ENCODE results near the gene CENPC.

The CENPC gene

DNA sequence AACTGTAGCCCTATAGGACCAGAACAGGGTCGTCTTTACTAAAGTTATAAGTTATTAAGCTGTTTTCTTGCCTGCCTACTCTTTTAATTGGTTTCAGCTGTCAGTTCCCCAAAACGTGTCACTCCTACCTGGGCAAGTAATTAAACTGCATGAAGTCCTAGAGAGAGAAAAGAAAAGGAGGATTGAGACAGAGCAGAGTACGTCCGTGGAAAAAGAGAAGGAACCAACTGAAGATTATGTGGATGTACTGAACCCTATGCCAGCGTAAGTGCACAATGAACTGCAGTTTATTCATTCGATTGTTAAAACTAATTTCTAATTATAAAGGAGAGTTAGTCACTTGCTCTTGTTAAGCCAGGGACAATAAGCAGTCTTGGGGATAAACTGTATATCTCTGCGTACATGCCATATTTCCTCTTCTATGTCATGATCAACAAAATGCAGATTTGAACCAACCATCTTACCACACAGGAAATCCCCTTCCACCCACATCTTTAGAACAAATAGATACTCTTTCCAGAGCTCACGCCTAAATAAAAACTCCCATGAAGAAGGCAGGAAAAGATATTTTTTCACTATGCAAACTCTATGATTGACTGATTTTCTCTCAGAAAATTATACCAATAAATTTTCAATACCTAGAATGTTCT is 36.0 kb upstream of the CENPC start:
- H3K4me3 ChIP-seq (ENCODE audit: low read depth, low read length) = no peak overlapping the region
- in situ Hi-C loops (cut with HindIII; ENCODE audit: low sequenced_read_pairs) = no loop called here
- no peak for DNase-seq (ENCODE audit: low read depth)
- TF ChIP-seq, protein P1, sequence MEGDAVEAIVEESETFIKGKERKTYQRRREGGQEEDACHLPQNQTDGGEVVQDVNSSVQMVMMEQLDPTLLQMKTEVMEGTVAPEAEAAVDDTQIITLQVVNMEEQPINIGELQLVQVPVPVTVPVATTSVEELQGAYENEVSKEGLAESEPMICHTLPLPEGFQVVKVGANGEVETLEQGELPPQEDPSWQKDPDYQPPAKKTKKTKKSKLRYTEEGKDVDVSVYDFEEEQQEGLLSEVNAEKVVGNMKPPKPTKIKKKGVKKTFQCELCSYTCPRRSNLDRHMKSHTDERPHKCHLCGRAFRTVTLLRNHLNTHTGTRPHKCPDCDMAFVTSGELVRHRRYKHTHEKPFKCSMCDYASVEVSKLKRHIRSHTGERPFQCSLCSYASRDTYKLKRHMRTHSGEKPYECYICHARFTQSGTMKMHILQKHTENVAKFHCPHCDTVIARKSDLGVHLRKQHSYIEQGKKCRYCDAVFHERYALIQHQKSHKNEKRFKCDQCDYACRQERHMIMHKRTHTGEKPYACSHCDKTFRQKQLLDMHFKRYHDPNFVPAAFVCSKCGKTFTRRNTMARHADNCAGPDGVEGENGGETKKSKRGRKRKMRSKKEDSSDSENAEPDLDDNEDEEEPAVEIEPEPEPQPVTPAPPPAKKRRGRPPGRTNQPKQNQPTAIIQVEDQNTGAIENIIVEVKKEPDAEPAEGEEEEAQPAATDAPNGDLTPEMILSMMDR (IDR thresholded peaks at IDR 0.05; ENCODE audit: low read depth, low read length, missing control alignments) = no peak

- no peak overlapping the region for H3K4me3 ChIP-seq (ENCODE audit: low read depth, low read length)
- TF ChIP-seq, protein P1 (IDR thresholded peaks at IDR 0.05; ENCODE audit: low read depth, low read length, missing control alignments) = no peak
- DNase-seq (ENCODE audit: low read depth) = no peak
- in situ Hi-C loops (cut with HindIII; ENCODE audit: low sequenced_read_pairs) = no loop called here
These were observed 35.3 kb upstream of the CENPC start for GRCh38 chr4:67580577-67580976.

GRCh38 chr4:67576538-67576937 is 31.2 kb upstream of the CENPC start:
- TF ChIP-seq, protein P1 (IDR thresholded peaks at IDR 0.05; ENCODE audit: low read depth, low read length, missing control alignments) = no peak
- no peak overlapping the region for H3K4me3 ChIP-seq (ENCODE audit: low read depth, low read length)
- DNase-seq (ENCODE audit: low read depth) = no peak
- in situ Hi-C loops (cut with HindIII; ENCODE audit: low sequenced_read_pairs) = no loop called here

DNA sequence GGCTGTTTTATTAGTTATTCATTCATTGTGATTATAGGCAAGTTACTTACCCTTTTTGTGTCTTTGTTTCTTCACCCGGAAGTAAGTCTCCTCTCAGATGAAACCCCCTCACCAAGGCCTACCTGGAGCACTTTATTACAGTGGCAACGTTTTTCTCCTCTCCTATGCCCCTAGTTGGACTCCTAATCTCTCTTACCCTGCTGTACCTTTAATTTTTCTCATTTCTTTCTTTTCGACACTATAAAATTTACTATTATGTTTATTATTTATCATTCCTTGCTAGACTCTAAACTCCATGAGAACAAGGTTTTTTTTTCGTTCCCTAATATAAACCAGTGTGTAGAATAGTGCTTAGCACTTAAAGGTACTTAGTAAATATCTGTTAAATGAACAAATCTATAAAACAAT is 30.8 kb upstream of the CENPC start:
- in situ Hi-C loops (cut with HindIII; ENCODE audit: low sequenced_read_pairs) = no loop called here
- TF ChIP-seq, protein P1 (IDR thresholded peaks at IDR 0.05; ENCODE audit: low read depth, low read length, missing control alignments) = no peak
- H3K4me3 ChIP-seq (ENCODE audit: low read depth, low read length) = no peak overlapping the region
- no peak for DNase-seq (ENCODE audit: low read depth)

GRCh38 chr4:67575232-67576058 is 30.1 kb upstream of the CENPC start:
- H3K4me3 ChIP-seq (ENCODE audit: low read depth, low read length) = no peak overlapping the region
- no peak for DNase-seq (ENCODE audit: low read depth)
- TF ChIP-seq, protein P1 (IDR thresholded peaks at IDR 0.05; ENCODE audit: low read depth, low read length, missing control alignments) = no peak
- in situ Hi-C loops (cut with HindIII; ENCODE audit: low sequenced_read_pairs) = no loop called here

DNA sequence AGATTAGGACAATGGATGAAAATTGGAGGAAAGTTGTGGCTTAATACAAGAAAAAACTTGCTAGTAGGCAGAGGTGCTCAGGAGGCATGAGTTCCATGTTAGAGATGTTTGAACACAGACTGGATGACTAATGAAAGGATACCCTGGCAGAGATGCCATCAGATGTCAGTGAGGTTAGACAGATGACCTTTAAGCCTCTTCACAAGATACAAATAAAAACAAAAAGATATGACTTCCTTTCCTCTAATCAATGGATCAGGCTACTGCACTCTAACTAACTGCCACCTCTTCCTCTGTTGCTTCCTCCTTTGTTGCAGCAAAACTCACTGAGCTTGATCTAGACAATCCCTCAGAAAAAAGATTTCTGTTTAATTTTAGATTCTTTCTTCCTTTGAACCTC is 27.9 kb upstream of the CENPC start:
- in situ Hi-C loops (cut with HindIII; ENCODE audit: low sequenced_read_pairs) = no loop called here
- H3K4me3 ChIP-seq (ENCODE audit: low read depth, low read length) = no peak overlapping the region
- DNase-seq (ENCODE audit: low read depth) = no peak
- TF ChIP-seq, protein P1 (IDR thresholded peaks at IDR 0.05; ENCODE audit: low read depth, low read length, missing control alignments) = no peak
